LNCAP (cell line): ENCODE results near the gene CSGALNACT2.

Experiments used
- TF ChIP-seq, protein P1 (sequence below): fragments of 450-650 bp; IDR thresholded peaks from 2 replicates; pipeline ENCODE4 v1.5.1; 2017; ENCODE audit warnings: mild to moderate bottlenecking

CSGALNACT2 gene

DNA sequence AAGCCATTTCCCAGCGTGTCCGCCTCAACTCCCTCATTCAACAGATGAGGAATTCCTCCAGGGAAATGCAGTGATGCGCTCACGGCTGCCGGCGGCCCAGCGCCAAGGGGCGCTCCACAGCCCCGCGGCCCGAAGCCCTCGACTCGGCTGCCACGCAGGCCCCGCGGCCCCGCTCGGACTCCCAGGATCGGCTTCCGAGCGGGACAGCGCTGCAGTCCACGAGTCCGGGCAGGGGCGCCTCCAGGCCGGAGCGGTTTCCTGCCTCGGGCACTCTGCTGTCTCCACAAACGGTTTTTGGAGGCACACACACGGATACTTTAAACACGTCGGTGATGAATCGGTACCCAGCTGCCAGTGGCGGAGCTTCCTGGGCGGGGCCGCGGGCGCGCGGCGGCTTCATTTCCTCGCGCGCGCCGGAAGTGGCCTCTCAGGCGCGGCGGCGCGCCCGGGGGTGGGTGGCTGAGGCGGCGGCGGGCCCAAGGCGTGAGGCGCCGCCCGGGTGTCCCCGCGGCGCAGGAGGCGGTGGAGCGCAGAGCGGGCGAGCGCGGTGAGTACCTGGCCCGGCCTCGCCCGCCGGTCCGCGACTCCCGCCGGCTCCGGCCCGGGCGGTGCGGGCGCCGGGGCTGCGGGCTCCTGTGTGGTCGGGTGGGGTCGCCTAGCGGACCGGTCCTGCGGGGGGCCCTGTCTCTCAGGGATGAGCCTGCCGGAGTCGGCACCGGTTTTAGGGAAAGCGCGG is at the start of gene CSGALNACT2:
CSGALNACT2 (plus strand) TSS at position 425 of the 736 bp plus-strand sequence. CDS start 16,705 bp downstream, outside the sequence.
- TF ChIP-seq, protein P1, sequence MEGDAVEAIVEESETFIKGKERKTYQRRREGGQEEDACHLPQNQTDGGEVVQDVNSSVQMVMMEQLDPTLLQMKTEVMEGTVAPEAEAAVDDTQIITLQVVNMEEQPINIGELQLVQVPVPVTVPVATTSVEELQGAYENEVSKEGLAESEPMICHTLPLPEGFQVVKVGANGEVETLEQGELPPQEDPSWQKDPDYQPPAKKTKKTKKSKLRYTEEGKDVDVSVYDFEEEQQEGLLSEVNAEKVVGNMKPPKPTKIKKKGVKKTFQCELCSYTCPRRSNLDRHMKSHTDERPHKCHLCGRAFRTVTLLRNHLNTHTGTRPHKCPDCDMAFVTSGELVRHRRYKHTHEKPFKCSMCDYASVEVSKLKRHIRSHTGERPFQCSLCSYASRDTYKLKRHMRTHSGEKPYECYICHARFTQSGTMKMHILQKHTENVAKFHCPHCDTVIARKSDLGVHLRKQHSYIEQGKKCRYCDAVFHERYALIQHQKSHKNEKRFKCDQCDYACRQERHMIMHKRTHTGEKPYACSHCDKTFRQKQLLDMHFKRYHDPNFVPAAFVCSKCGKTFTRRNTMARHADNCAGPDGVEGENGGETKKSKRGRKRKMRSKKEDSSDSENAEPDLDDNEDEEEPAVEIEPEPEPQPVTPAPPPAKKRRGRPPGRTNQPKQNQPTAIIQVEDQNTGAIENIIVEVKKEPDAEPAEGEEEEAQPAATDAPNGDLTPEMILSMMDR, result no peak

GRCh38 chr10:43089519-43089918 is 48.7 kb upstream of the CSGALNACT2 start:
- TF ChIP-seq, protein P1, result no peak

GRCh38 chr10:43090188-43090587 is 48.1 kb upstream of the CSGALNACT2 start:
- TF ChIP-seq, protein P1, result no peak

DNA sequence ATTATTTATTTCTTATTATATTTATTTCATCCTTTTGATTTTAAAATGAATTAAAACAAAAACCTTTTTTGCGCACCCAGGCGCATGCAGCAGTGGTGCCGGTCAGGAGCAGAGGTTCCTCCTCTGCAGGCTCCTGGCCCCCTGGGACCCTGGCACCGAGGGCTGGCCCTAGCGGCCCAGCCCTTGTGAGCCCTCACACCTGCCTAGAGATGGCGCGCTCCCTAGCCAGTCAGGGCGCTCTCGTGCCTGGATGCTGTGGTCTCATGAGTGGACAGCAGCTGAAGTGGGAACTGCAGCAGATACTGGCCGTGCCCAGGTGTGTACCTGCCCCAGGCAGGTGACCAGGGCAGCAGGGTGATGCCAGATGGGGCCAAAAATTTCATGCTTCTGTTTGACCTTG is 47.6 kb upstream of the CSGALNACT2 start:
- TF ChIP-seq, protein P1, result no peak

DNA sequence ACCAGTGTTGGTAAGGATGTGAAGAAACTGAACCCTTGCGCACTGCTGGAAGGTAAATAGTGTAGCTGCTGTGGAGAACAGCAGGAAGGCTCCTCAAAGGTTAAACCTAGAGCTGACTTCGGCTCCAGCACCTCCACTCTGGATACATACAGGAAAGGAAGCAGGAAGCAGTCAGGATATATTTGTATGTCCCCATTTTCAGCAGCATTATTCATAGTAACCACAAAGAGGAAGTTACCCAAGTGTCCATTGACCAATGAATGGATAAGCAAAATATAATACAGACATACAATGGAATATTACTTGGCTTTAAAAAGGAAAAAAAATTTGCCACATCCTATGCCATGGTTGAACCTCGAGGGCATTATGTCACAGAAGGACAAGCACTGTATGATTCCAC is 46.4 kb upstream of the CSGALNACT2 start:
- TF ChIP-seq, protein P1, result no peak

- TF ChIP-seq, protein P1, result no peak
Measured at GRCh38 chr10:43093423-43094076, 44.7 kb upstream of the CSGALNACT2 start.

DNA sequence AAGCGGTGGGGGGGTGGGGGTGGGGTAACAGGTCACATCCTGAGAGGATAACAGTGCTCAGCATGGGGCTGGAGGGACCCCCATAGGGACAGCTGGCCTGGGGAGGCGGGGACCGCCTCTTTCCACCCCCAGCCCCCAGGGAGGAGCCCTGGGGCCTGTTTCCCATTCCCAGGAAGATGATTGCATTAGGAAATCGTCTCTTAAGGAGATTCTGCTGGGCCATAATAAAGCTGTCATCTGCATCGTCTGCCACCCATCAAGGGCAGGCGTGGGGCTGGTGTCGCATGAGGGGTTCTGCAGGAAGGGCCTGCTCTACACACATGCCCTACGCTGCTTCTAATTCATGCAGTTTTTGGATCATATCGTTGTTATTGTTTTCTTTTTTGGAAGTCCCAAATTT is 44.2 kb upstream of the CSGALNACT2 start:
- TF ChIP-seq, protein P1, result no peak
